NCI-H2029 treated with DMSO at 0.1 percent for 48 hours (cell line): ENCODE results near the gene EDN2.
A peak's percentile ranks its signal among the peaks of the same experiment; 100 is the strongest.

Experiments used
- DNase-seq: peaks from one replicate; lab custom pipeline; 2025; lab: John Stamatoyannopoulos, UW

The EDN2 gene

GRCh38 chr1:41498804-41499203, 14.3 kb upstream of the EDN2 start:
- peak; percentile 96 for DNase-seq

GRCh38 chr1:41498391-41498790, 13.9 kb upstream of the EDN2 start:
- no peak for DNase-seq

GRCh38 chr1:41497461-41498030, 13.1 kb upstream of the EDN2 start:
- no peak for DNase-seq

- peak; percentile 82 for DNase-seq
Measured at GRCh38 chr1:41497056-41497440, 12.6 kb upstream of the EDN2 start.

GRCh38 chr1:41496080-41497055, 11.9 kb upstream of the EDN2 start:
- DNase-seq: no peak

GRCh38 chr1:41495210-41495948, 10.9 kb upstream of the EDN2 start:
- no peak for DNase-seq

GRCh38 chr1:41494351-41495209, 10.1 kb upstream of the EDN2 start:
- DNase-seq: no peak

GRCh38 chr1:41493626-41494350, 9.3 kb upstream of the EDN2 start:
- no peak for DNase-seq

GRCh38 chr1:41493117-41493536, 8.6 kb upstream of the EDN2 start:
- no peak for DNase-seq

GRCh38 chr1:41492341-41492848, 7.9 kb upstream of the EDN2 start:
- no peak for DNase-seq

- DNase-seq: no peak
Measured at GRCh38 chr1:41490911-41491310, 6.4 kb upstream of the EDN2 start.

GRCh38 chr1:41489561-41489960, 5.1 kb upstream of the EDN2 start:
- no peak for DNase-seq

- no peak for DNase-seq
Measured at GRCh38 chr1:41488040-41488951, 3.8 kb upstream of the EDN2 start.

- DNase-seq: no peak
Measured at GRCh38 chr1:41487126-41488039, 2.9 kb upstream of the EDN2 start.

- no peak for DNase-seq
Measured at GRCh38 chr1:41486371-41487125, 2.1 kb upstream of the EDN2 start.

GRCh38 chr1:41486053-41486370, 1.5 kb upstream of the EDN2 start:
- no peak for DNase-seq

- DNase-seq: no peak
Measured at GRCh38 chr1:41485605-41486004, 1.1 kb upstream of the EDN2 start.

GRCh38 chr1:41483960-41484401, 502 bp downstream of the EDN2 start:
- no peak for DNase-seq
